Adipocyte (in vitro differentiated cells): ENCODE results near the gene TFCP2.
"Not testable (repeated sequence)": the region's sequence is repeated elsewhere in the genome, so short reads cannot be mapped to it uniquely, and the experiment has no call there.

Experiments
- DNase-seq: peaks from one replicate; pipeline ENCODE4 v3.0.0-alpha.2; 2015; ENCODE audit warnings: low read depth
- H3K27me3 ChIP-seq: replicated peaks from 2 replicates; pipeline ENCODE4 v1.7.0; 2013; ENCODE audit warnings: mild to moderate bottlenecking, low read length, moderate library complexity; ENCODE audit not compliant: control insufficient read depth, insufficient read depth
- H3K36me3 ChIP-seq: 2 replicates; pipeline ENCODE4 v1.7.0; 2013; ENCODE audit warnings: low read length, mild to moderate bottlenecking, moderate library complexity; ENCODE audit not compliant: control insufficient read depth, insufficient read depth, severe bottlenecking
- H3K4me1 ChIP-seq: 2 replicates; pipeline ENCODE4 v1.7.0; 2013; ENCODE audit warnings: mild to moderate bottlenecking, low read length, moderate library complexity; ENCODE audit not compliant: control insufficient read depth, insufficient read depth
- H3K4me3 ChIP-seq: 2 replicates; pipeline ENCODE4 v1.7.0; 2013; ENCODE audit warnings: mild to moderate bottlenecking, low read length, moderate library complexity
- H3K9ac ChIP-seq: 2 replicates; pipeline ENCODE4 v1.7.0; 2013; ENCODE audit warnings: mild to moderate bottlenecking, low read length, moderate library complexity
- H3K9me3 ChIP-seq: 2 replicates; pipeline ENCODE4 v1.7.0; 2013; ENCODE audit warnings: mild to moderate bottlenecking, low read length, moderate library complexity; ENCODE audit not compliant: control insufficient read depth

Gene TFCP2, protein sequence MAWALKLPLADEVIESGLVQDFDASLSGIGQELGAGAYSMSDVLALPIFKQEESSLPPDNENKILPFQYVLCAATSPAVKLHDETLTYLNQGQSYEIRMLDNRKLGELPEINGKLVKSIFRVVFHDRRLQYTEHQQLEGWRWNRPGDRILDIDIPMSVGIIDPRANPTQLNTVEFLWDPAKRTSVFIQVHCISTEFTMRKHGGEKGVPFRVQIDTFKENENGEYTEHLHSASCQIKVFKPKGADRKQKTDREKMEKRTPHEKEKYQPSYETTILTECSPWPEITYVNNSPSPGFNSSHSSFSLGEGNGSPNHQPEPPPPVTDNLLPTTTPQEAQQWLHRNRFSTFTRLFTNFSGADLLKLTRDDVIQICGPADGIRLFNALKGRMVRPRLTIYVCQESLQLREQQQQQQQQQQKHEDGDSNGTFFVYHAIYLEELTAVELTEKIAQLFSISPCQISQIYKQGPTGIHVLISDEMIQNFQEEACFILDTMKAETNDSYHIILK

DNA sequence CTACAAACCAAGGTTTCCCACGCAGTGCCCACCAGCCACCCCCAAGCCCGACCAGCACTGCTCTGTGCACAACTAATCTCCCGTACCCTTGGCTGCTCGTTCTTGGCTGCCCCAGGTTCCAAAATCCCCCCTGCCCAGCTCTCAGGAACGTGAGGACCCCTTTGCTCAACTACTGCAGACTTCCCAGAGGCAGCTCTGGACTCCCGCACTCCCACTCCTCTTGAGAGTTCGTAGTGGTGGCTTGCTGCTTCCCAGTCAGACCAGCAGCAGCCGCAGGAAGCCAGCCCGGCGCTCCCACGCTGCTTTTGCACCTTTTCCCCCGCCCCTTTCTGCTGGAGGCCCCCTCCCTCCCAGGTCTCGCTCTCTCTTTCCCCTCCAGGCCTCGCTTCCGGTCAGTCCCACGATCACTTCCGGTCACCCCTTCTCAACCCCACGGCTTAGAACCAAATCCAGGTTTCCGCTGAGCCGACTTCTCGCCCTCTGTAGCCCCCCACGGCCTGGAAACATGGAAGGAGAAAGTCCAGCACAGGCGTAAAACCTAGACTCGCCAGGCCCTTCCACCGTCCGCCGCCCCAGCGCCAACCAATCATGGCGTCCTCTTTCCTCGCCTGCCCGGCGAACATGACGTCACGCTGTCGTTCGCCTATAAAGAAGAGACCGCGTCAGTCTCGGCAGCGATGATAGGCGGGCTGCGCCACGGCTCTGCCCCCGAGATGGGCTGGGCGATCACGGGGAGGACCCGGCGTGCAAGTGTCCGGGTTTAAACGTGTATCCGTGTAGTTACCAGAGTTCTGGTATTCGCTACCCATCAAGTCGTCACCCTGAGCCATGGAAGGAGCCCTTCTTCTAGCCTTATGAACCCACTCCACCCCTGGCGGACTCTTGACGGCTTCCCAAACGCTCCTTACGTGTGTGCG, at the start of gene TFCP2:
Gene TFCP2, minus strand, starts transcription at position 621 of the 917 bp plus-strand sequence. CDS start 713 bp downstream, outside the sequence.
- Histone ChIP-seq H3K9me3 (no peaks in the 10 kb centered on the region), H3K4me1 (peaks cover 12% of the 10 kb centered on the region), H3K27me3 (no peaks in the 10 kb centered on the region), H3K36me3 (no peaks in the 10 kb centered on the region), H3K9ac (peak within 1 kb of the TSS; percentile 95), H3K4me3 (peak within 1 kb of the TSS; percentile 96)
- peak; percentile 99 for DNase-seq

DNA sequence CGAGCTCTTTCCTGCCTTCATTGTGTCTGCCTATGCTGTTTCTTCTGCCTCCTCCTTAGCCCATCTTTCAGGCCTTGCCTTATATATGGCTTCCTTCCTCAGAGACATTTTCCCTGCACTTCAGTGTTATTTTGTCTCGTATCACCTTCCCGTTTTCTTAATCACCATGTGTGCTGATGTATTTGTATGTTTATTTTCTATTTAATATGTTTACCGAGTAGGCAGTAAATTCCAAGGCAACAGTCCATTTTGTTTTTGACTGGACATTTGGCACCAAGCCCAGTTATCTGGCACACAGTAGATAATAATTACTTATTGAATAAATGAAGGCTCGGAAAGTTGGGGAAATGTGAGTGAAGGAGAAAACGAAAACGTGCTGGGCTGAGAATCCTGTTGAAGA, 49.5 kb upstream of the TFCP2 start:
- peaks cover 3% of the 10 kb centered on the region for H3K4me1 ChIP-seq
- no peak overlapping the region for H3K4me3 ChIP-seq
- DNase-seq = no peak
- no peak overlapping the region for H3K9ac ChIP-seq
- no peaks in the 10 kb centered on the region for H3K9me3 ChIP-seq
- H3K36me3 ChIP-seq = no peaks in the 10 kb centered on the region
- no peaks in the 10 kb centered on the region for H3K27me3 ChIP-seq

DNA sequence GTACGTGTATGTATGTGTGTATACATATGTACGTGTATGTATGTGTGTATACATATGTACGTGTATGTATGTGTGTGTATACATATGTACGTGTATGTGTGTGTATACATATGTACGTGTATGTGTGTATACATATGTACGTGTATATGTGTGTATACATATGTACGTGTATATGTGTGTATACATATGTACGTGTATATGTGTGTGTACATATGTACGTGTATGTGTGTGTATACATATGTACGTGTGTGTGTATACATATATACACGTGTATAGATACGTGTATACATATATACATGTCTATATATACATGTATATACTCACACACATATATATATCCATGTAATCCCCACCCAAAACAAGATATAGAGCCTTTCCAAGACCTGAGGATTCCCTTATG, 46.9 kb upstream of the TFCP2 start:
- not testable (repeated sequence) for H3K4me1 ChIP-seq, DNase-seq, H3K9me3 ChIP-seq, H3K27me3 ChIP-seq, H3K4me3 ChIP-seq, H3K36me3 ChIP-seq, H3K9ac ChIP-seq

DNA sequence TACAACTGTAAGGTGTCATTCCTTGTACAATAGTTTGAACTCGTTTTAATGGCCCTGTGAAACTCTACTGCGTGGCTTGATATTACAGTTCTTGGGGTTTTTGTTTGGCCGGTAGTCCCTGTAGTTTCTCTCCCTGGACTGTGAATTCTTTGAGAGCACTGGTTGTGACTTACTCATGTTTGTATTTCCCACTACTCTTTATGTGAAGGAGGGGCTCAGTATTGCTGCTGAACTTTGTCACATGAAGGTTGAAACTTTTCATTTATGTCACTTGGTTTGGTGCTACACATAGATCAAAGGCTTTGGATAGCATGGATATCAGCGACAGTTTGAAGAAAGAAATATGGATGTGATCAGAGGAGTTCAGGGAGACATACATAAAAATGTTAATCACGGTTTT, 46.4 kb upstream of the TFCP2 start:
- Histone ChIP-seq H3K4me3 (no peak overlapping the region), H3K27me3 (no peaks in the 10 kb centered on the region), H3K4me1 (peaks cover 3% of the 10 kb centered on the region), H3K9me3 (no peaks in the 10 kb centered on the region), H3K9ac (no peak overlapping the region), H3K36me3 (no peaks in the 10 kb centered on the region)
- no peak for DNase-seq

DNA sequence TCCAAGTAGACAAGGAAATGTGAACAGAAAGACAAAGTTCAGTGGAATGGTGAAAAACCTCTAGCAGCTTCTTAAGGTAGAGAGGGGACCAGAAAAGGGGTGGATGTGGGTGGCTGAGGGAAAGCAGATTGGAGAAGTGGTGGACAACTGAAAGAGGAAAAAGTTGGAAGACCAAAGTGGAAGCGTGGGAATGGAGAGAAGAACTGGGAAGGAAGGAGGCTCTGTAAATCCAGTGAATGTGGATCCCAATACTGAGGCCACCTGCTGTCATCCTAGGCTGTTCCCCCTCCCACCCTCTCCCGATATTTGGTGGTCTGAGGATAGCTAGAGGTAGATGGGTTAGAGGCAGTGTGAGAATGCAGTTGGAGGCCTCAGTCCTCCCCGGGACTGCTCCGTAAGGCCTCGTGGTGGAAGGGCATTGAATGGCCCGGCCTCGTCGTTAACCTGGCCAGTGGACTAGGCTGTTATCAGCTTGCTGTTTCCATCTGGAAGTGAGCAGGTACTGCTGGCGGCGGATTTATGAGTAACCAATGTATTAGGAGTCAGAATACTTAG, 45.7 kb upstream of the TFCP2 start:
- peak overlapping the region; percentile 84 for H3K4me3 ChIP-seq
- no peaks in the 10 kb centered on the region for H3K9me3 ChIP-seq
- H3K36me3 ChIP-seq = no peaks in the 10 kb centered on the region
- no peaks in the 10 kb centered on the region for H3K27me3 ChIP-seq
- H3K4me1 ChIP-seq = peaks cover 3% of the 10 kb centered on the region
- no peak for DNase-seq
- H3K9ac ChIP-seq = peak overlapping the region; percentile 83

DNA sequence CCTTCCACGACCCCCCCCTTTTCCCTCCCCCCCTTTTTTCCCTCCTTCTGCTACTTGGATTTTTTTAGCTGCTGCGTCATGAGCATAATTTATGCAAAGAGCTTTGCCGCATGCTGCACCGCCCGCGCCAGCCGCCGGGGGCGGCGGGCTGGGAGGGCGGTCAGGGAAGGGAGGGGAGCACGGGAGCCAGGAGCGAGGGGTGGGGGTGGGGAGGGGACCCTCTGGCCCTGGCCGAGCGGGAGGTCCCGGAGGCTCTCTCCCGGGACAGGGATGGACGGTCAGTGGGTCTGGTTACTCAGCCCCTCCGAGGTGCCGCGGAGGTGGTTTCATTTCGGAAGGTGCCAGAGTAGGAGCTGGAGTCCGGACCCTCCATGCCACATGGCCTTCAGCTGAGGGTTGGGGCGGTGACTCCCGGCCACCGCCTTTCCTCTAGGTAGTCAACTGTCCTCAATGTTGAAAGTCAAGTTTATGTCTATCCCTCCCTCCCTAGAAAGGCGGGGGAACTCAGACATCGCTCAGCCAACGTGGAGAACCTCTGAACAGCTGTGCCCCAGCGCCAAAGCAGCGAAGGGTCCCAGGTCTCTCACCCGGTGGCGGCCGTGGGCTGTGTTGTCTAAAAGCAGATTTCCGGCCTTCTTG, 45.2 kb upstream of the TFCP2 start, which contains the start of gene POU6F1:
Gene POU6F1, minus strand, starts transcription at position 95 of the 639 bp plus-strand sequence. CDS start 11,226 bp downstream, outside the sequence.
- H3K9ac ChIP-seq = peak within 1 kb of the TSS; percentile 83
- peak within 1 kb of the TSS; percentile 84 for H3K4me3 ChIP-seq
- peak; percentile 94 for DNase-seq
- H3K36me3 ChIP-seq = no peaks in the 10 kb centered on the region
- no peaks in the 10 kb centered on the region for H3K27me3 ChIP-seq
- peaks cover 3% of the 10 kb centered on the region for H3K4me1 ChIP-seq
- H3K9me3 ChIP-seq = no peaks in the 10 kb centered on the region

DNA sequence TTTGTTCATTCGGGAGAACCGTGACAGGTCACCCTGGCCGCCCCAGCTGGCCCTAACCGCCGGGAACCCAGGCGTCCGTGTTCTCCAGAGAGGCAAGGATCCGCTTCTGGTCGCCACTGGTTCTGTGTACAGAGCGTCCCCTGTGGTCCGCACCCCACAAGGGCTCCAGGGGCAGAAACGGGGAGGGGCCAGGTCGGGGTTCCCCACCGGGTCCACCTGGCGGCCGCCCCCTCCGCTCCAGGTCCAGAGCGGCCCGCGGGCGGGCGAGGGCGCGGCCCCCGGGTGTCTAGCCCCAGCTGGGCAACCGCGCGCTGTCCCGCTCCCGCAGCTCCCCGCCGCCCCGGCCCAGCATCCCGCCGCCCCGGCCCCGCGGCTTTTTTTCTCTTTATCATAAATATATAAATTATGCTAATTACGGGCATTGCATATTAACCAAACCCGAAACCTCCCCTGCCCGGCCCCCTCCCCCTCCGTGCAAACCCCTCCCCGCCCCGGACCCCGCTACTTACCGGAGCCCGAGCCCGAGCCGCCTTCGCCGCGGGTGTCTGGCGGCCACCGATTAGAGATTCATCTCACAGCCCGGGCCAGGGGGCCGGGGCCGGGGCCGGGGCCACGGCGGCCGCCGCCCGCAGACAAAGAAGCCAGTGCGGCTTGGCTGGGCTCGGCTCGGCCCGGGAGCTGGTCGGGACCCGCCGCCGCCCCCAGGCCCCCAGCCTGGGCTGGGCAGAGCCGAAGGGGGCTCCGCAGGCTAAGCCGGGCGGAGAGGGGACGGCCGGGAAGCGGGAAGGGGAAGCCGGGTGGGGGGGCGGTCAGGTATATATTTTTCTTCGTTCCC, 44.4 kb upstream of the TFCP2 start:
- Histone ChIP-seq H3K27me3 (no peaks in the 10 kb centered on the region), H3K9ac (peak overlapping the region; percentile 83), H3K36me3 (no peaks in the 10 kb centered on the region), H3K4me1 (peaks cover 3% of the 10 kb centered on the region), H3K4me3 (peak overlapping the region; percentile 84), H3K9me3 (no peaks in the 10 kb centered on the region)
- DNase-seq = peak; percentile 68

DNA sequence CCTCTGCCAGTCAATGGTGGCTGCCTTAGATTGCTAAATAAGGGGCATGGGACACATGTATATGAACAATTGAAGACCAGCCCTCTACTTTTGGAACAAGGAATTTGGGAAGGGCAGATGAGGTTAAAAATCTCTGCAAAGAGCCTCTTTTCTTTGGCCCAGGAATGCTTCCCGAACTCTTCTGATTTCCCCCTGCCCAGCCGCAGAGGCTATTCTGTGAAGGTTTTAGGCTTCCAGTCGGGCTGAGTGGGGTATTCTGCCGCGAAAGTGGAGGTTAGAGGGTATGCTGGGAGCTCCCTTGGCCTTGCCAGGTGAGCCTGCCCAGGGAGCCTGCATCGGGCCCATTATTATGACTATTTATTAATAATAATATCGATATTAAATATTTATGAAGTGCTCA, 43.7 kb upstream of the TFCP2 start:
- H3K4me3 ChIP-seq = peak overlapping the region; percentile 79
- H3K9ac ChIP-seq = peak overlapping the region; percentile 81
- peaks cover 3% of the 10 kb centered on the region for H3K4me1 ChIP-seq
- no peaks in the 10 kb centered on the region for H3K9me3 ChIP-seq
- H3K36me3 ChIP-seq = no peaks in the 10 kb centered on the region
- no peaks in the 10 kb centered on the region for H3K27me3 ChIP-seq
- DNase-seq = no peak

DNA sequence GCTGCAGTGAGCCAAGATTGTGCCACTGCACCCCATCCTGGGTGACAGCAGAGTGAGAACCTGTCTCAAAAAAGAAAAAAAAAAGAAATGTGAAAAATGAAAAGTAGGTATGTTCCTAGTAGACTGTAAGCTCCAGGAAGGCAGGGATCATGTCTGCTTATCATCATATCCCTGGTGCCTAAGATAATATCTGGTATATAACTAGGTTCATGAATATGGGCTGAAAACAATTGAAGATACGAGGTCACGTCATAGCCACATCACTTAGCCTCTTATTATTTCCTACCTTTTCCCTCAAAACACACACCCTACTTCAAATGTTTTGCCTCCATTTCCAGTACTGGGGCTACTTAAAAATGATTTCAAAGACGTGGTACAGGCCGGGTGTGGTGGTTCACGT, 42.0 kb upstream of the TFCP2 start:
- Histone ChIP-seq H3K9me3 (no peaks in the 10 kb centered on the region), H3K9ac (no peak overlapping the region), H3K27me3 (no peaks in the 10 kb centered on the region), H3K4me1 (peaks cover 3% of the 10 kb centered on the region), H3K36me3 (no peaks in the 10 kb centered on the region), H3K4me3 (no peak overlapping the region)
- no peak for DNase-seq

DNA sequence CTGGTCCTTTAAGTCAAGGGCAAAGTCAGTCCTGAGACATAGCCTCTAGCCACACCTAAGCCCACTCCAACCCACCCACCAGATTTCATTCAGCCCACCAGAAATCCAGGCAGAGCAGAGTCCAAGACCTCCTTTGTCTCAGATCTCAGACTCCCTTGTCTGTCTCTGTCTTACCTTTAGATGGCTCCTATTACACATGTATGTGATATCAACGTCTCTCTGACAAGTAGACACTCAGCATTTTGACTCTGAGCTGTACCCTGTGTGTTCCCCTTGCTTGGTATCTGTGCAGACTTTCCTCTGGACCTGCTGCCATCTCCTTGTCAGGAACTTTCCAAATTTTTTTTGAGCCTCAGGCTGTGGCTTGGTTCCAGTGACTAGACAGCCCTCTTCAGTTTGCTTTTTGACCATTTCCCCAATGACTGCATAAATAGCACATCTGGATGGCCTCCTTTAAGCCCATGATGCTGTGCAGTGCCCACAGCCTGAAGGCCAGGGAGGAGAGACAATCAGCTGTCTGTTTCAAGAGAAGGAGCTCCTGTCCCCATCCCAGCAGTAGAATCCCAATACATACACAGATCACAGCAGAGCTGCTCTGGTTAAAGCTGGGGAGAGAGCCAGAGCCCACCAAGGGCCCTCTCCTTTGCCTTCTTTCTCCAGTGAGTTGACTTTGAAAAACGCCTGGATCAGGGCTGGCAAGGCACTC, 37.9 kb upstream of the TFCP2 start:
- Histone ChIP-seq H3K9ac (no peak overlapping the region), H3K36me3 (no peaks in the 10 kb centered on the region), H3K9me3 (no peaks in the 10 kb centered on the region), H3K27me3 (no peaks in the 10 kb centered on the region), H3K4me3 (no peak overlapping the region), H3K4me1 (no peaks in the 10 kb centered on the region)
- DNase-seq = no peak
